K562 (cell line): ENCODE measurements around the gene ADGRB3.

ENCODE experiments used
- CHD4 ChIP-seq: fragments of 200-600 bp; sonication (generic); IDR thresholded peaks from 3 replicates; pipeline ENCODE4 v1.6.1; 2012; ENCODE audit warnings: low read depth, mild to moderate bottlenecking, mixed read lengths, low read length, inconsistent platforms; ENCODE audit not compliant: insufficient read depth, insufficient replicate concordance, poor library complexity, severe bottlenecking
- GABPA ChIP-seq: fragments of 200-800 bp; sonication (Bioruptor generic); conservative IDR thresholded peaks from 2 replicates; pipeline ENCODE4 v1.6.1; 2016; ENCODE audit warnings: low read depth, missing genetic modification characterization, missing compliant biosample characterization
- HDAC6 ChIP-seq: IDR thresholded peaks from 2 replicates; pipeline ENCODE4 v1.6.1; 2012; ENCODE audit warnings: low read depth, mild to moderate bottlenecking, control low read depth, inconsistent platforms, low read length, moderate library complexity
- POLR2AphosphoS2 ChIP-seq: IDR thresholded peaks from 2 replicates; pipeline ENCODE4 v1.6.1; 2012; ENCODE audit warnings: low read length, improper control_type of control experiment
- SMC3 ChIP-seq: conservative IDR thresholded peaks from 2 replicates; pipeline ENCODE4 v1.6.1; 2011; ENCODE audit warnings: low read depth, low read length, improper control_type of control experiment; ENCODE audit not compliant: insufficient read depth
- SREBF1 ChIP-seq: fragments of 150-350 bp; IDR thresholded peaks from 2 replicates; pipeline ENCODE4 v1.6.1; 2014; ENCODE audit warnings: antibody characterized with exemption, low read depth, low read length, borderline replicate concordance
- TF ChIP-seq, protein P1 (sequence below): sonication (generic); formaldehyde crosslinking; IDR thresholded peaks from 2 replicates; pipeline ENCODE4 v1.8.1; 2023; ENCODE audit warnings: missing genetic modification reagents, mild to moderate bottlenecking, borderline replicate concordance
- TF ChIP-seq, protein P2 (sequence below), 2 experiments: fragments of 200-800 bp in 1 of 2; sonication (Bioruptor generic) in 1 of 2; sonication (generic) in 1 of 2; formaldehyde crosslinking in 1 of 2; IDR thresholded peaks in 1 of 2; conservative IDR thresholded peaks in 1 of 2; 2 replicates each; pipeline versions ENCODE4 v1.5.0 to v1.6.1; 2016 to 2020; ENCODE audit warnings: missing compliant biosample characterization in 1 of 2, missing genetic modification characterization in 1 of 2, missing genetic modification reagents in 1 of 2
- TF ChIP-seq, protein P3 (sequence below), 3 experiments: IDR thresholded peaks in 2 of 3; conservative IDR thresholded peaks in 1 of 3; 2 replicates each; pipeline ENCODE4 v1.5.1; 2011 to 2012; ENCODE audit warnings: low read length in 3 of 3, mild to moderate bottlenecking in 3 of 3, control low read depth in 2 of 3, improper control_type of control experiment in 1 of 3, inconsistent platforms in 1 of 3, low read depth in 1 of 3, mixed read lengths in 1 of 3, moderate library complexity in 1 of 3; ENCODE audit not compliant: insufficient read depth in 2 of 3
- TF ChIP-seq, protein P4 (sequence below): sonication (generic); formaldehyde crosslinking; IDR thresholded peaks from 2 replicates; pipeline ENCODE4 v1.5.0; 2020; ENCODE audit warnings: missing genetic modification reagents

DNA sequence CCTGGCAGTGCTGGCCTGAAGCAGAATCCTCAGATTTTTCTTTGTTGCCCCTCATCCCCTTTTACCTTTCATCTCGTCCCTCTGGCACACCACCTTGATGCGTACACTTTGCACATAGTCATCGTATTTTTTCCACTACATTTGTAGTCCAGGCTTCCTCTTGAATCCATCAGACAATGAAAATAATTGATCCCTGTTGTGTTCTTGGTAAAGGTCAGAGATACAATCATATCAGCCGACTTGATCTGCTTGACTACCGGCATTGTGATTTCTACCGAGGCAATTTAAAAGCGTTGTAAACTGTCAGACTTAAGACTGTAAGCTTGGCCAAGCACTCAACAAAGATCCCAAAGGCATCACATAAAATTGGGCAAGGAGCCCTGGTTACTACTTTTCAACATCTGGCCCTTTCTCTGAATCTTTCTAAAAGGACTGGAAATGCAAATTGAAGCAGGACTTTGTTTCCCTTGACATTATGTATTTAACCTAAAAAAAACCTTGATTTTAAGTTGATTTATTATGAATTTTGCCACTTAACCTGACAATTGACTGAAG is 649.2 kb downstream of the ADGRB3 start:
- TF ChIP-seq, protein P1, sequence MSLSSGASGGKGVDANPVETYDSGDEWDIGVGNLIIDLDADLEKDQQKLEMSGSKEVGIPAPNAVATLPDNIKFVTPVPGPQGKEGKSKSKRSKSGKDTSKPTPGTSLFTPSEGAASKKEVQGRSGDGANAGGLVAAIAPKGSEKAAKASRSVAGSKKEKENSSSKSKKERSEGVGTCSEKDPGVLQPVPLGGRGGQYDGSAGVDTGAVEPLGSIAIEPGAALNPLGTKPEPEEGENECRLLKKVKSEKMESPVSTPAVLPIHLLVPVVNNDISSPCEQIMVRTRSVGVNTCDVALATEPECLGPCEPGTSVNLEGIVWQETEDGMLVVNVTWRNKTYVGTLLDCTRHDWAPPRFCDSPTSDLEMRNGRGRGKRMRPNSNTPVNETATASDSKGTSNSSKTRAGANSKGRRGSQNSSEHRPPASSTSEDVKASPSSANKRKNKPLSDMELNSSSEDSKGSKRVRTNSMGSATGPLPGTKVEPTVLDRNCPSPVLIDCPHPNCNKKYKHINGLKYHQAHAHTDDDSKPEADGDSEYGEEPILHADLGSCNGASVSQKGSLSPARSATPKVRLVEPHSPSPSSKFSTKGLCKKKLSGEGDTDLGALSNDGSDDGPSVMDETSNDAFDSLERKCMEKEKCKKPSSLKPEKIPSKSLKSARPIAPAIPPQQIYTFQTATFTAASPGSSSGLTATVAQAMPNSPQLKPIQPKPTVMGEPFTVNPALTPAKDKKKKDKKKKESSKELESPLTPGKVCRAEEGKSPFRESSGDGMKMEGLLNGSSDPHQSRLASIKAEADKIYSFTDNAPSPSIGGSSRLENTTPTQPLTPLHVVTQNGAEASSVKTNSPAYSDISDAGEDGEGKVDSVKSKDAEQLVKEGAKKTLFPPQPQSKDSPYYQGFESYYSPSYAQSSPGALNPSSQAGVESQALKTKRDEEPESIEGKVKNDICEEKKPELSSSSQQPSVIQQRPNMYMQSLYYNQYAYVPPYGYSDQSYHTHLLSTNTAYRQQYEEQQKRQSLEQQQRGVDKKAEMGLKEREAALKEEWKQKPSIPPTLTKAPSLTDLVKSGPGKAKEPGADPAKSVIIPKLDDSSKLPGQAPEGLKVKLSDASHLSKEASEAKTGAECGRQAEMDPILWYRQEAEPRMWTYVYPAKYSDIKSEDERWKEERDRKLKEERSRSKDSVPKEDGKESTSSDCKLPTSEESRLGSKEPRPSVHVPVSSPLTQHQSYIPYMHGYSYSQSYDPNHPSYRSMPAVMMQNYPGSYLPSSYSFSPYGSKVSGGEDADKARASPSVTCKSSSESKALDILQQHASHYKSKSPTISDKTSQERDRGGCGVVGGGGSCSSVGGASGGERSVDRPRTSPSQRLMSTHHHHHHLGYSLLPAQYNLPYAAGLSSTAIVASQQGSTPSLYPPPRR (CRISPR knock-in tag), result no peak
- TF ChIP-seq CHD4, result no peak
- TF ChIP-seq, protein P2, sequence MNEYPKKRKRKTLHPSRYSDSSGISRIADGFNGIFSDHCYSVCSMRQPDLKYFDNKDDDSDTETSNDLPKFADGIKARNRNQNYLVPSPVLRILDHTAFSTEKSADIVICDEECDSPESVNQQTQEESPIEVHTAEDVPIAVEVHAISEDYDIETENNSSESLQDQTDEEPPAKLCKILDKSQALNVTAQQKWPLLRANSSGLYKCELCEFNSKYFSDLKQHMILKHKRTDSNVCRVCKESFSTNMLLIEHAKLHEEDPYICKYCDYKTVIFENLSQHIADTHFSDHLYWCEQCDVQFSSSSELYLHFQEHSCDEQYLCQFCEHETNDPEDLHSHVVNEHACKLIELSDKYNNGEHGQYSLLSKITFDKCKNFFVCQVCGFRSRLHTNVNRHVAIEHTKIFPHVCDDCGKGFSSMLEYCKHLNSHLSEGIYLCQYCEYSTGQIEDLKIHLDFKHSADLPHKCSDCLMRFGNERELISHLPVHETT (CRISPR knock-in tag; conservative IDR thresholded peaks at IDR 0.05 in 1 of 2, IDR thresholded peaks at IDR 0.05 in 1 of 2), result no peak
- no peak for TF ChIP-seq SMC3
- TF ChIP-seq, protein P3, sequence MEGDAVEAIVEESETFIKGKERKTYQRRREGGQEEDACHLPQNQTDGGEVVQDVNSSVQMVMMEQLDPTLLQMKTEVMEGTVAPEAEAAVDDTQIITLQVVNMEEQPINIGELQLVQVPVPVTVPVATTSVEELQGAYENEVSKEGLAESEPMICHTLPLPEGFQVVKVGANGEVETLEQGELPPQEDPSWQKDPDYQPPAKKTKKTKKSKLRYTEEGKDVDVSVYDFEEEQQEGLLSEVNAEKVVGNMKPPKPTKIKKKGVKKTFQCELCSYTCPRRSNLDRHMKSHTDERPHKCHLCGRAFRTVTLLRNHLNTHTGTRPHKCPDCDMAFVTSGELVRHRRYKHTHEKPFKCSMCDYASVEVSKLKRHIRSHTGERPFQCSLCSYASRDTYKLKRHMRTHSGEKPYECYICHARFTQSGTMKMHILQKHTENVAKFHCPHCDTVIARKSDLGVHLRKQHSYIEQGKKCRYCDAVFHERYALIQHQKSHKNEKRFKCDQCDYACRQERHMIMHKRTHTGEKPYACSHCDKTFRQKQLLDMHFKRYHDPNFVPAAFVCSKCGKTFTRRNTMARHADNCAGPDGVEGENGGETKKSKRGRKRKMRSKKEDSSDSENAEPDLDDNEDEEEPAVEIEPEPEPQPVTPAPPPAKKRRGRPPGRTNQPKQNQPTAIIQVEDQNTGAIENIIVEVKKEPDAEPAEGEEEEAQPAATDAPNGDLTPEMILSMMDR (IDR thresholded peaks at IDR 0.05 in 2 of 3, conservative IDR thresholded peaks at IDR 0.05 in 1 of 3; ENCODE audit: insufficient read depth in 2 of 3, low read depth in 1 of 3, low read length in 3 of 3), result no peak
- TF ChIP-seq, protein P4, sequence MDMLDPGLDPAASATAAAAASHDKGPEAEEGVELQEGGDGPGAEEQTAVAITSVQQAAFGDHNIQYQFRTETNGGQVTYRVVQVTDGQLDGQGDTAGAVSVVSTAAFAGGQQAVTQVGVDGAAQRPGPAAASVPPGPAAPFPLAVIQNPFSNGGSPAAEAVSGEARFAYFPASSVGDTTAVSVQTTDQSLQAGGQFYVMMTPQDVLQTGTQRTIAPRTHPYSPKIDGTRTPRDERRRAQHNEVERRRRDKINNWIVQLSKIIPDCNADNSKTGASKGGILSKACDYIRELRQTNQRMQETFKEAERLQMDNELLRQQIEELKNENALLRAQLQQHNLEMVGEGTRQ (CRISPR knock-in tag), result no peak
- TF ChIP-seq SREBF1, result no peak
- TF ChIP-seq POLR2AphosphoS2, result no peak
- TF ChIP-seq GABPA (tag), result no peak
- TF ChIP-seq HDAC6, result no peak
